Measurements from ENCODE around the gene TRUB1. TPM values are rescaled to one million over a fixed set of nuclear protein-coding genes. Genes with fewer than 3 reads are reported as not detected.
A peak's percentile ranks its signal among the peaks of the same experiment; 100 is the strongest.

Gene TRUB1
- total RNA-seq, 6 donors from 2014 or later, result 10.1 to 68.0 (median 15.0) TPM

DNA sequence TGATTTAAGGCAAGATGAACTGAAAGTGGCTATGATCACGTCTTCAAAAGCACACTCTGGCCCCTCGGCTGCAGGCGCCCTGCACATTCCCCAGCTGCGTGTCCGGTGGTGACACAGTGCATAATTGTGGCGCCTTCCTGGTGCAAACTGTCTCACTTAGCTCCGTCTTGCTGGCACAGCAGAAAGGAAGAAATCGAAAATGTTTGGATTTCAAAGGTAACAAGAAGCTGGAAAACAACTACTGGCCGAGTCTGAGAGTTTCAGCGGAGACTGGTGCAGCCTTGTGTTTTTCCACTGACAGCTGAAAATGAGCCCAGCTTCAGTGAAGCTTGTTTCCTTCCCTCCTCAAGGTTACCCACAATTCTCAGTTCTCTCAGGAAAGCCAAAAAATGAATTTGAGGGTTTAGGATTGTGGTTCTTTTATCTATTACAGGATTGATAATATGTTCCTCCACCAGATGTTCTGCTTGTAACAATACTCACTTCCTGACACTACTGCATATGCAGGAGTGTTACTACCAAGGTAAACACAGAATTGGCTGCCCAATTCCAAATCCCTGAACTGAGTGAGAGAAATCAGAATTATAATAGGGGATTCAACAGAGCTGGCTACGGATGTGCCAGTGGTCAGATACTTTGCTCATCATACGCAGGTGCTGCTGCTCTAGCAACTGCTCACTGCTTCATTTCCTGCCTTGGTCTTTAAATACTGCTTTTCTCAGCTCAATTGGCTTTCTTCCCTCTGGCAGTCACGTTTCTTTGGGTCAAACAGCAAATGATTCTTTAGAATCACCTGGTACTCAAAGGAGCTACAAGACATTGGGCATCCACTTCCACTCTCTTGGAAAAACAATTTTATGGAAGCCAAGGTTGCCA lies 63.7 kb downstream of the TRUB1 start:
- WGBS, 2 donors, result 42 to 55% methylated on average over 13 of the region's 13 CpGs
- ATAC-seq (ENCODE audit: low FRiP score in 2 of 2) (peak in 1 of 2 donors; percentile 47), DNase-seq (peak in 1 of 2 donors; percentile 64)
- H3K36me3 ChIP-seq, result no peaks in the 10 kb centered on the region
- no peak overlapping the region for H3K27ac ChIP-seq
- peak overlapping the region in 3 of 4 donors; percentile 9 to 18 (median 18) for H3K4me3 ChIP-seq
- H3K9me3 ChIP-seq, result no peaks in the 10 kb centered on the region
- H3K4me1 ChIP-seq, result peaks cover 0 to 8% (median 0%) of the 10 kb centered on the region in 4 donors
- no peaks in the 10 kb centered on the region for H3K27me3 ChIP-seq
- no peak for TF ChIP-seq POLR2A (IDR thresholded peaks at IDR 0.05)
- no peak for TF ChIP-seq POLR2AphosphoS5 (IDR thresholded peaks at IDR 0.05)

DNA sequence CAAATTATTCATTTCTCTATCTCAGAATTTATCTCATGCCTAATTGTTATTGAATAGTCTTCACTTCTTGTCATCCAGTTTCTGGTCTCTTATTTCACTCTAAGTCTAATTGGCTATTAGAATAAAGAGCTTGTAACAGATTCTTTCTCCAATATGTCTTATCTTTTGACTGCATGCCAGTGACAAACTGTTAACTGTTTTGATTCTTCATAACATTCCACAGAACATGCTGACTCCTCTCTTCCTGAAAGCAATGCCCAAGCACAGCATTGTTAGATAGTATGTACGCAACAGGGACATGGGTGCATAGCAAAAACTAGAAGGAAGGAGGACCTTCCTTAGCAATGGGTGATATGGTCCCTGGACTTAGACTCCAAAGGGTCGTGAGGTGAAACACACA lies 65.4 kb downstream of the TRUB1 start:
- TF ChIP-seq POLR2A (IDR thresholded peaks at IDR 0.05), result no peak
- no peak for TF ChIP-seq EP300 (IDR thresholded peaks at IDR 0.05)
- TF ChIP-seq, protein P1, sequence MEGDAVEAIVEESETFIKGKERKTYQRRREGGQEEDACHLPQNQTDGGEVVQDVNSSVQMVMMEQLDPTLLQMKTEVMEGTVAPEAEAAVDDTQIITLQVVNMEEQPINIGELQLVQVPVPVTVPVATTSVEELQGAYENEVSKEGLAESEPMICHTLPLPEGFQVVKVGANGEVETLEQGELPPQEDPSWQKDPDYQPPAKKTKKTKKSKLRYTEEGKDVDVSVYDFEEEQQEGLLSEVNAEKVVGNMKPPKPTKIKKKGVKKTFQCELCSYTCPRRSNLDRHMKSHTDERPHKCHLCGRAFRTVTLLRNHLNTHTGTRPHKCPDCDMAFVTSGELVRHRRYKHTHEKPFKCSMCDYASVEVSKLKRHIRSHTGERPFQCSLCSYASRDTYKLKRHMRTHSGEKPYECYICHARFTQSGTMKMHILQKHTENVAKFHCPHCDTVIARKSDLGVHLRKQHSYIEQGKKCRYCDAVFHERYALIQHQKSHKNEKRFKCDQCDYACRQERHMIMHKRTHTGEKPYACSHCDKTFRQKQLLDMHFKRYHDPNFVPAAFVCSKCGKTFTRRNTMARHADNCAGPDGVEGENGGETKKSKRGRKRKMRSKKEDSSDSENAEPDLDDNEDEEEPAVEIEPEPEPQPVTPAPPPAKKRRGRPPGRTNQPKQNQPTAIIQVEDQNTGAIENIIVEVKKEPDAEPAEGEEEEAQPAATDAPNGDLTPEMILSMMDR (IDR thresholded peaks at IDR 0.05), result no peak
- no peak for TF ChIP-seq POLR2AphosphoS5 (IDR thresholded peaks at IDR 0.05)
- 78 to 82% methylated on average over 2 of the region's 2 CpGs for WGBS, 2 donors
- ATAC-seq (ENCODE audit: low FRiP score in 2 of 2), result no peak

DNA sequence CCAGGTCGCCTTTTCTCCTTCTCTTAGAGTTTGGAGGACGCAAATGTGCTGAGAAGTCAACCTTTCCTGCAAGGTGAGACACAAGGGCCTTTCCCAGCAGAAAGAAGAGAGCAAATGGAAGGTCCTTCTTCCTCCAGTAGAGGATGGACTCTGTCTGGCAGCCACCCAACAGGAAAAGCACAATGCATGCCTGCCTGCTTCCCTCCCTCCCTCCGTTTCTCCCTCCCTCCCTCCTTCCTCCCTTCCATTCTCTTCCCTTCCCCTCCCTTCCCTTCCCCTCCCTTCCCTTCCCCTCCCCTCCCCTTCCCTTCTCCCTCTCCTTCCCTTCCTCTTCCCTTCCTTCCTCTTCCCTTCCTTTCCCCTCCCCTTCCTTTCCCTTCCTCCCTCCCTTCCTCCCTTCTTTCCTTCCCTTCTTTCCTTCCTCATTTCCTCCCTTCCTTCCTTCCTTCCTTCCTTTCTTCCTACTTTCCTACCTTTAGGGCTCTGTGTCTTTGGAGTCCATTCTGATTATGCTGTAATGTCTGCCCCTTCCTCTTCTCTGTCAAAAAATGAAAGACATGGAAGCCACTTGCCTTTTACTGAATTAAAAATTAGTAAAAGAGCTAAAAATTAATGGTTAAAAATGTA lies 66.4 kb downstream of the TRUB1 start:
- WGBS, 2 donors, result 81 to 95% methylated on average over 2 to 3 of the region's 3 CpGs
- H3K9me3 ChIP-seq, result no peaks in the 10 kb centered on the region
- H3K27me3 ChIP-seq, result no peaks in the 10 kb centered on the region
- no peak for ATAC-seq (ENCODE audit: low FRiP score in 2 of 2)
- H3K4me3 ChIP-seq, result no peak overlapping the region
- no peak for DNase-seq
- TF ChIP-seq, protein P1 (IDR thresholded peaks at IDR 0.05), result no peak
- TF ChIP-seq POLR2AphosphoS5 (IDR thresholded peaks at IDR 0.05) (no peak), EP300 (IDR thresholded peaks at IDR 0.05) (no peak), POLR2A (IDR thresholded peaks at IDR 0.05) (no peak)
- H3K27ac ChIP-seq, result no peak overlapping the region
- H3K4me1 ChIP-seq, result peaks cover 0 to 8% (median 0%) of the 10 kb centered on the region in 4 donors
- H3K36me3 ChIP-seq, result no peaks in the 10 kb centered on the region

More for the DNA sequence above, 65.4 kb downstream of the TRUB1 start:
- Histone ChIP-seq H3K4me1 (peaks cover 0 to 8% (median 0%) of the 10 kb centered on the region in 4 donors), H3K36me3 (no peaks in the 10 kb centered on the region), H3K27ac (no peak overlapping the region), H3K27me3 (no peaks in the 10 kb centered on the region), H3K4me3 (no peak overlapping the region), H3K9me3 (no peaks in the 10 kb centered on the region)
- DNase-seq, result no peak

DNA sequence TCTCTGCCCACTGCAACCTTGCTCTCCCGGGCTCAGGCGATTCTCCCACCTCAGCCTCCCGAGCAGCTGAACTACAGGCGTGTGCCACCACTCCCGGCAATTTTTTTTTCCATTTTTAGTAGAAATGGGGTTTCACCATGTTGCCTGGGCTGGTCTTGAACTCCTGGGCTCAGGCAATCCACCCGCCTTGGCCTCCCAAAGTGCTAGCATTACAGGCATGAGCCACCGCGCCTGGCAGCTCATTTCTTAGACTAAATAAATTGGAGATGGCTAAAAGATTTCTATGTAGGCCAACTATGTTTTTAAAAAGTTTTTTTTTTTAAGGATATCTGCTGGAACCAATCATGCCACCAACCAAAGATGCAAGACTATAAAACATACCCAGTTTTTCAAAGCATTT lies 67.8 kb downstream of the TRUB1 start:
- no peak overlapping the region for H3K27ac ChIP-seq
- H3K27me3 ChIP-seq, result no peaks in the 10 kb centered on the region
- no peaks in the 10 kb centered on the region for H3K9me3 ChIP-seq
- no peak overlapping the region for H3K4me3 ChIP-seq
- no peak for TF ChIP-seq POLR2A (IDR thresholded peaks at IDR 0.05)
- no peak for TF ChIP-seq POLR2AphosphoS5 (IDR thresholded peaks at IDR 0.05)
- TF ChIP-seq, protein P1 (IDR thresholded peaks at IDR 0.05), result no peak
- no peak for TF ChIP-seq EP300 (IDR thresholded peaks at IDR 0.05)
- peaks cover 0 to 8% (median 0%) of the 10 kb centered on the region in 4 donors for H3K4me1 ChIP-seq
- DNase-seq (no peak), ATAC-seq (ENCODE audit: low FRiP score in 2 of 2) (no peak)
- no peaks in the 10 kb centered on the region for H3K36me3 ChIP-seq
- WGBS, 2 donors, result 94 to 97% methylated on average over 8 of the region's 8 CpGs

DNA sequence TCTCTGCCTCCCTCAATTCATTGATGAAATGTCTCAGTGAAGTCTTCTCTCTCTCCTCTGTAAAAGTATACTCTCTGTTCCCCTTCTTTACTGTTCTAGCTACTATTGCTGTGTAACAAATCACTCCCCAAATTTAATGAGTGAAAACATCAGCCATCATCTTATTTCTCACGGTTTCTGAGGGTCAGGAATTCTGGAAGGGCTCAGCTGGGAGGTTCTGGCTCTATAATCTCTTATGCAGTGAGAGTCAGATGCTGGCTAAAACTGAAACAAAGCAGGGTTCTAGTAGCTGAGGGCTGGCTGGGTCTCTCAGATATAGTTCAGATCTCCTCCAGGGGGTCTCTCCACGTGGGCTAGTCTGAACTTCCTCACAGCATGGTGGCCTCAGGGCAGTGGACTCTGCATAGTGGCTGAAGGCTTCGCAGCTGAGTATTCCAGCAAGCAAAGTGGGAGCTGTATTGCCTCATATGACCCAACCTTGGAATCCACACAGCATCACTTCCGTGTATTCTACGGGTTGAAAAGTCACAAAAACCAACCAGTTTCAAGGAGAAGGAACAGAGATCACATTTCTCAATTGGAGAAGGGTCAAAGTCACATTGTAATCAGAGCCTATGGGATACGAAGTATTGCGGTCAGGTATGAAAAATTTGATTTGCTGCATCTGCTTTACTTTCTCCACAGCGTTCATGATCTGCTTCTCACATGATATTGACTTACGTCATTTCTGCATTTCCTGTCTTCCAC lies 80.4 kb downstream of the TRUB1 start:
- H3K4me3 ChIP-seq, result no peak overlapping the region
- TF ChIP-seq EP300 (IDR thresholded peaks at IDR 0.05), result no peak
- TF ChIP-seq POLR2A (IDR thresholded peaks at IDR 0.05), result no peak
- TF ChIP-seq, protein P1 (IDR thresholded peaks at IDR 0.05), result no peak
- no peak for TF ChIP-seq POLR2AphosphoS5 (IDR thresholded peaks at IDR 0.05)
- DNase-seq (no peak), ATAC-seq (ENCODE audit: low FRiP score in 2 of 2) (no peak)
- 77 to 79% methylated on average over 9 of the region's 9 CpGs for WGBS, 2 donors
- no peaks in the 10 kb centered on the region for H3K36me3 ChIP-seq
- no peaks in the 10 kb centered on the region for H3K9me3 ChIP-seq
- no peaks in the 10 kb centered on the region for H3K27me3 ChIP-seq
- no peak overlapping the region for H3K27ac ChIP-seq
- no peaks in the 10 kb centered on the region for H3K4me1 ChIP-seq
